Peyer's patch (tissue), 4 donors: ENCODE data around the gene CRY2. TPM values are rescaled to one million over a fixed set of nuclear protein-coding genes. Genes with fewer than 3 reads are reported as not detected.

ENCODE experiments used
- DNase-seq, 3 donors: peaks; one replicate each; pipeline ENCODE4 v3.0.0-alpha.2; 2017 to 2019
- H3K27ac ChIP-seq, 4 donors: fragments of 200-600 bp; sonication (generic); one replicate each; pipeline ENCODE4 v1.5.1; 2016 to 2019
- H3K27me3 ChIP-seq, 2 donors: fragments of 200-600 bp; sonication (generic); one replicate each; pipeline ENCODE4 v1.5.1; 2019
- H3K36me3 ChIP-seq, 3 donors: fragments of 200-600 bp; sonication (generic); one replicate each; pipeline ENCODE4 v1.5.1; 2016 to 2019
- H3K4me1 ChIP-seq, 4 donors: fragments of 200-600 bp; sonication (generic); one replicate each; pipeline ENCODE4 v1.5.1; 2016 to 2019
- H3K4me3 ChIP-seq, 4 donors: fragments of 200-600 bp; sonication (generic); 1 replicate in 3 of 4; 2 replicates in 1 of 4; pipeline ENCODE4 v1.5.1; 2016 to 2019; ENCODE audit warnings: mild to moderate bottlenecking in 1 of 4
- H3K9me3 ChIP-seq, 4 donors: fragments of 200-600 bp; sonication (generic); one replicate each; pipeline ENCODE4 v1.5.1; 2016 to 2019; ENCODE audit warnings: mild to moderate bottlenecking in 1 of 4
- CTCF ChIP-seq, 6 experiments: fragments of 450-650 bp in 4 of 6; fragments of 200-600 bp in 2 of 6; sonication (generic) in 1 of 6; IDR thresholded peaks; one replicate each; pipeline ENCODE4 v1.5.1; 2017 to 2019; ENCODE audit warnings: antibody characterized with exemption in 6 of 6, mild to moderate bottlenecking in 3 of 6, moderate library complexity in 1 of 6
- POLR2A ChIP-seq, 2 donors: fragments of 450-650 bp; IDR thresholded peaks; one replicate each; pipeline ENCODE4 v1.5.1; 2017; ENCODE audit warnings: antibody characterized with exemption in 2 of 2, mild to moderate bottlenecking in 2 of 2, moderate library complexity in 2 of 2
- total RNA-seq, 4 donors: library from RNA; depleted of rRNA; stranded (reverse); fragments of >200 nt; gene quantifications; one replicate each; pipeline ENCODE4 v1.1.0, GENCODE V29; 2016

The CRY2 gene
- total RNA-seq, 4 donors from 2014 or later, result 37.7 to 67.6 (median 66.0) TPM

GRCh38 chr11:45848654-45849081, 1.4 kb downstream of the CRY2 start:
- DNase-seq, result no peak
- H3K4me1 ChIP-seq, result peaks cover 0 to 40% (median 13%) of the 10 kb centered on the region in 4 donors
- H3K27ac ChIP-seq, result peak overlapping the region in 3 of 4 donors; percentile 90 to 97 (median 96)
- H3K9me3 ChIP-seq, result no peaks in the 10 kb centered on the region
- TF ChIP-seq CTCF (IDR thresholded peaks at IDR 0.05) (no peak), POLR2A (IDR thresholded peaks at IDR 0.05) (peak in 1 of 2 donors; percentile 29)
- no peaks in the 10 kb centered on the region for H3K36me3 ChIP-seq
- peak overlapping the region in 3 of 4 donors; percentile 66 to 88 (median 73) for H3K4me3 ChIP-seq
- no peaks in the 10 kb centered on the region for H3K27me3 ChIP-seq

GRCh38 chr11:45850446-45850845, 3.2 kb downstream of the CRY2 start:
- Histone ChIP-seq H3K9me3 (no peaks in the 10 kb centered on the region), H3K27ac (no peak overlapping the region), H3K4me1 (peaks cover 0 to 55% (median 15%) of the 10 kb centered on the region in 4 donors), H3K27me3 (no peaks in the 10 kb centered on the region), H3K4me3 (no peak overlapping the region), H3K36me3 (no peaks in the 10 kb centered on the region)
- DNase-seq, result no peak
- no peak for TF ChIP-seq CTCF (IDR thresholded peaks at IDR 0.05)
- TF ChIP-seq POLR2A (IDR thresholded peaks at IDR 0.05), result no peak

DNA sequence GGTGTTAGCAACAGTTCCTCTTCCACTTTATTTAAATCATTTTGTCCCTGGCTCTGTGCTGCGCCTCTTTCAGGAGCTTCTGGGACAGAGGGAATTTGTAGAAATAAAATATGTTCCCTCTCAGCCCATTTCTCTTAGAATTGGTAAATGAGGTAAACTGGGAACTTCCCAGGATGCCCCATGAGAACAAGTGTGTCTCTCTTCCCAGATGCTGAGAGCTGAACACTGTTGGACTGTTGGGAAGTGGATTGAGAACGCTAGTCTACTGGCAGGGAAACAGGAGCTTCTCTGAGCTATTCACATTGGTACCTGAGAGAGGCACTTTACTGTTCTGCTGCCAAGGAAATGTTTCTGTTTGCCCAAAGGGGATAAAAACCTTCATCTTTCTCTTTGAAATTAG, 4.0 kb downstream of the CRY2 start:
- peaks cover 0 to 3% (median 0%) of the 10 kb centered on the region in 3 donors for H3K36me3 ChIP-seq
- no peak for DNase-seq
- H3K4me1 ChIP-seq, result peaks cover 0 to 63% (median 15%) of the 10 kb centered on the region in 4 donors
- H3K9me3 ChIP-seq, result no peaks in the 10 kb centered on the region
- TF ChIP-seq POLR2A (IDR thresholded peaks at IDR 0.05) (no peak), CTCF (IDR thresholded peaks at IDR 0.05) (no peak)
- no peak overlapping the region for H3K4me3 ChIP-seq
- no peak overlapping the region for H3K27ac ChIP-seq
- no peaks in the 10 kb centered on the region for H3K27me3 ChIP-seq

- no peak for TF ChIP-seq CTCF (IDR thresholded peaks at IDR 0.05)
- TF ChIP-seq POLR2A (IDR thresholded peaks at IDR 0.05), result no peak
- Histone ChIP-seq H3K9me3 (no peaks in the 10 kb centered on the region), H3K27ac (no peak overlapping the region), H3K4me1 (peaks cover 0 to 67% (median 12%) of the 10 kb centered on the region in 4 donors), H3K36me3 (peaks cover 0 to 13% (median 0%) of the 10 kb centered on the region in 3 donors), H3K4me3 (no peak overlapping the region), H3K27me3 (no peaks in the 10 kb centered on the region)
- DNase-seq, result no peak
These were observed 4.9 kb downstream of the CRY2 start for GRCh38 chr11:45852018-45852711.

GRCh38 chr11:45852712-45853101, 5.4 kb downstream of the CRY2 start:
- Histone ChIP-seq H3K4me1 (peaks cover 0 to 73% (median 12%) of the 10 kb centered on the region in 4 donors), H3K9me3 (no peaks in the 10 kb centered on the region), H3K27ac (no peak overlapping the region), H3K36me3 (peaks cover 0 to 14% (median 0%) of the 10 kb centered on the region in 3 donors), H3K27me3 (no peaks in the 10 kb centered on the region), H3K4me3 (no peak overlapping the region)
- TF ChIP-seq CTCF (IDR thresholded peaks at IDR 0.05) (peak in 1 of 6 experiments; percentile 15), POLR2A (IDR thresholded peaks at IDR 0.05) (no peak)
- no peak for DNase-seq
